Measurements from ENCODE around the gene PID1.

The PID1 gene

DNA sequence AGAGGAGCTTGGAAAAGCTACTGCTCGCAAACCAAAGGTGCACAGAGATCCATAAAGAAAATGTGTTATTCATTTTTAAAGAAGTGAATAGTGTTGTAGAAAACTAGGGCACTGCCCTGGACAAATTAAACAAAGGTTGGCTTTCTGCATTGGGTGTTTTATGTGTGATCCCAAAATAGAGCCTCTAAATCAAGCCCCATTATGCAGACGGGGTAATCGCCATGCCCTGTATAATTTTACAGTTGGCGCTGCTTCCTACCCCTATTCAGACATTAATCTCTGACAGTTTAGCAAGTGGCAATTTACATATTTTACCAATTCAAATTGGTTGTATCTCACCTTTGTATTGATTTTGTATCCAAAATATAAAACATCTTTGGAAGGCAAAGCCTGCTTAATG, 109.1 kb downstream of the PID1 start:
- DNase-seq = no peak

GRCh38 chr2:229160984-229161383, 110.1 kb downstream of the PID1 start:
- no peak for DNase-seq

DNA sequence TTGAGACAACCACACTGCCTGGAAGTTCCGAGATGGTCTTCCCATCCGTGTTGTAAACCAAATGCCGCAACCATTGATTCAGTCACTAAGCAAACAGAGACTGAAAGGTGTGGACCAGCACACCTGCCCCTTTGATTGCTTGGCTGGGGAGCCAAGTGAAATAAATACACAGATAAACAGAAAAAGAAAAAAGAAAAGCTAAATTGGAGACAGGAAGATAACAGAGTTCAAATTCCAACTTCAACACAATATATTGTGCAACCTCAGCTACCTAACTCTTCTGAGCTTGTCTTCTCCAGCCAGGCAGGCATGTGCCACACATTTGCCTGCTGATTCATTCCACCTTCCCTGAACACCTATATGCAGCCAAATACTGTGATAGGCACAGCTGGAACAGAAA, 110.9 kb downstream of the PID1 start:
- DNase-seq = peak; percentile 85

- DNase-seq = no peak
These were observed 111.7 kb downstream of the PID1 start for GRCh38 chr2:229159405-229159804.

DNA sequence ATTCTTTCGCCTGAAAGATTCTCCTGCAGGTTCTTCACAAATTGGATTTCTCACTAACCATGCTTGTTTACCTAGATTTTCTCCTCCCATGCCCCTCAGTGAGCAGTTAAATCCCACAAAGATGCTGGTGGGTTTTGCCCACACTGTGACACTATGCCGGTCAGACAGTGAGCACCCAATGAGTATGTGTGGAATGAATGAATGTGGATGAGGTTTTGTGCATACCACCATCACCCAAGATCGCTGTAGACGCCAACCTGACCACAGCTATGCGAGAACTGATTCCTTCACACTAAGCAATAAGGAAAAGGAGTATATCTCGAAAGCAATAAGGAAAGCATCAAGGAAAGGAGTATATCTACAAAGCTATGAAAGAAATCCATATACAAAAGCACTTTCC, 116.7 kb downstream of the PID1 start:
- DNase-seq = no peak

DNA sequence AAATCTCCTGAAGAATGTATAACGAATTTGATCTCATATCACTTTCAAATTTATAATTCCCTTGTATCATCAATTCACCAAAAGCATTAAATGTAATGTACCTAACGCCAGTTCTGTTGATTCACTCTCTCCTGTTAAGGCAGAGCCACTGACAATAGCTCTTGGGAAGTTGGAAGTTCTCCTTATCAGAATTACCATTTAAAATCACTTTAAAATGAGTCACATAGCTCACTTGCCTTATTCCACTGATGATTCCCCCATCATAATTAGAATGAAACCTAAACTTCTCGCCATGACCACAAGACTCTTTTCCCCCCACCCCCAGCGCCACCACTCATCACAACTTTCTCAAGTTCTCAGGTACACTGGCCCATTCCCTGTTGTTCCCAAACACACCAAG, 117.1 kb downstream of the PID1 start:
- DNase-seq = no peak

GRCh38 chr2:229153267-229153666, 117.8 kb downstream of the PID1 start:
- no peak for DNase-seq

DNA sequence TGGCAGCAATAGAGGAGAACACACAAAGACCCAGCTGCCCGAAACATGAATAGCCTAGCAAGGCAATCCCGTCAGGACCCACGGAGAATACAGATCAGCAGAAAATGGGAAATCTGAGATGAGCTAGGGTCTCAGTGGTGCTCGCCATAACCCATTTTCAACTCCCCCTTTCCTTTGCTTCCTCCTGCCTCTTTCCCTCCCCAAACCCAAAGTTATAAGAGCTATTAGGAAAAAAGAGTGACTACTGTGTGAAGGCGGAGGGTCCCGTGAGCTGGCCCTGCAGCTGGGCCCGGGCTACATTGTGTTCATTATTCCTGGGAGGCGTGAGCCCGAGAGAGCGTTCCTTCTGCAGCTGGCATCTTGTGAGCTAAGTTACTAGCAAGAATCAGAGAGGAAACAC, 118.4 kb downstream of the PID1 start:
- DNase-seq = no peak

- no peak for DNase-seq
These were observed 120.8 kb downstream of the PID1 start for GRCh38 chr2:229150317-229150716.

DNA sequence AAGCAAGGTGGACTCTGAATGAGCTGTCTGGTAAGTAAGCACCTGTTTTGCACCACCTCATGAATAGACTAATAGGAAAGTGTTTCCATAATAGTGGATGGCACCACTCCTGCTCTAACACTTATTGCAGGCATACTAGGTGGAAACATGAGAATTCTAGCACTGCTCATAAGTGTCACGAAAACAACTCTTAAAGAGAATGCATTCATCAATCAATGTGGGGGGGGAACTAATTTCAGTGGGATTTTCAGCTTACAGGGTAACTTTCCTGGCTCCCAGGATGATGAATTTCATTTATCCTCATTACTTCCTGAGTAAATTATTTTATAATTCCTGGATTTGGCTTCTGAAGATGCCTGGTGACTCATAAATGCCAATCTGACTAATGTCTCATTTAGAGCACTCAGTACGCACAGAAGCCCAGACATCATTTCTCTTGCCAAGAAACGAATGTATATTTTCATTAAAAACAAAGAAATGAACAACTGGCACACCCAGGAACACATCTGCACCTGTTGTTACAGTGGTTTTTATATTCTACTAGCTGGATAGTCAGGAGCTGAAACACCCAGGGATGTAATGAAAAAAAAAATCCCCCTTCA, 129.6 kb downstream of the PID1 start:
- DNase-seq = no peak

GRCh38 chr2:229137639-229138038, 133.4 kb downstream of the PID1 start:
- DNase-seq = peak; percentile 66

GRCh38 chr2:229137066-229137465, 134.0 kb downstream of the PID1 start:
- DNase-seq = peak; percentile 27

DNA sequence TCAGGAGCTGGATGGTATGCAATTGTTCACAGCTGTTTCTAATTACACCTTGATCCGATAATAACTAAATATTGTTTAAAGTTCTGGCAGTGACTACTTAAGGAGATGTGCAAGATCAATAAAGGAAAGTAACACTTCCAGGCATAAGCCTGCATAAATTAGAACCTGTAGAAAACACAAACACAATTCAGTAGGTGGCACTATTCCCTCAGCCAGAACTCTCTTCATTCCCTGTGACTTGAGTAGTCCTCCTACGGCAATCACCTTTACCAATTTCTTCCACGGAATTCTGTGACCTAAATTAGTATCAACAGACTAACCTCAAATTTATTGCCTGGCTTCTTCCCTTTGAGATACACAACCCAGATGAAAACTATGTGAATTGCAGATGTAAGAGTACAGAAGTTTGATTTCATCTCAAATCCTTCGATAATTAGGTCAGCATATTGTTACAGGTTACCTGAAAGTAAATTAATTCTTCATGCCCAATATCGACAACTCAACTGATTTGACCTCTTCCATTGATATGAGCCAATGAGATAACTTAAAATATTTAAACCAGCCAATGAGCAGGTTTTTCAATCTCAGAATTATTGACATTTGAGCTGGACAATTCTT, 137.8 kb downstream of the PID1 start:
- peak; percentile 62 for DNase-seq

GRCh38 chr2:229132236-229132635, 138.9 kb downstream of the PID1 start:
- no peak for DNase-seq

- no peak for DNase-seq
These were observed 140.6 kb downstream of the PID1 start for GRCh38 chr2:229130522-229130921.

- DNase-seq = no peak
These were observed 141.2 kb downstream of the PID1 start for GRCh38 chr2:229129738-229130371.

DNA sequence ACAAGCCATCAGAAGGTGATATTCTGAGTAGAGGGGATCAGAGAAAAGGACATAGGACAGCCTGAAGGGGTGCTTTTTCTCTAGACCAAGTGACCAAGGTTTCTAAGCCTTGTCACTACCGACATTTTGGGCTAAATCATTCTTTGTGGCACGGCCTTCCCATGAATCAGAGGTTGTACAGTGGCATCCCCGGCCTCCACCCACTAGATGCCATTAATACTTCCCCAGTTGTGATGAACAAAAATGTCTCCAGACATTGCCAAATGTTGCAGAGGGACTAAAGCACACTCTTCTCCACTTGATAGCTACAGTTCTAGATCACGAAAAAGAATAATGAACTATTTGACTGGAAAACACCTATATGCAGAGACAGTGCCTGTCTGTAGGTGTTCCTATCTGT, 143.6 kb downstream of the PID1 start:
- no peak for DNase-seq

- no peak for DNase-seq
These were observed 145.0 kb downstream of the PID1 start for GRCh38 chr2:229126066-229126465.

DNA sequence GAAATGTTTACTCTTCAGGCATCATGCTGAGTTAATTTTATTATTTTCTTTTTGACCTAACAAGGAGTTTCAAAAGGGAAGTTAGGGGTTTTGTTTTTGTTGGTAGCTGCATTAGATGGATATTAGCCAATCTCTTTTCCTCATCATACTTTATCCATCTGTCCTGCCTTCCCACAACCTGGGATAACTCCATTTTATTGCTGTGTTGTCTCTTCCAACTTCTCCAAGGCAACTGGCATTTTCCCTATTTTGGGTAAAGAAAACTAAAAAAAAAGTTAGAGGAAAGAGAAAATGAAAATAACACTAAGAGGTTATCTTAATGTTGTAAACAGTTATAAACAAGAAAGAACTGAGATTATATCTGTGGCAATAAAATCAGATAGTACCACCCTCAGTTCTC, 147.0 kb downstream of the PID1 start:
- no peak for DNase-seq

DNA sequence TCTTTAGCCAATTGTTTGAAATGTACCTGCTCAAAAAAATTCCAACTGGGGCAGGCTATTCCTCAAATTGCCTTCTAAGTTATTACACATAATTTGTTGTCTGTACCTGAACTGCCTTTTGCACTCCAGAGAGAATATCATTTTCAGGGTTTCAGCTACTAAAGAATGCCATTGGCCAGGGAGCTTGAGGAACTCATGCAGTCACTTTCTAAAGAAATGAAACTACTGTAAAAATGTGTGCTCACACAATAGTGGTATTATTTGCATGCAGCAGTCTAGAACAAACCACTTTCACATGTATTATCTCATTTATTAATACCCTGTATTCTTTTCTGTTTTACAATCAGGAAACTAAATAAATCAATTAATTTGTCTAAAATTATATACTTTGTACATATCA, 152.2 kb downstream of the PID1 start:
- no peak for DNase-seq

DNA sequence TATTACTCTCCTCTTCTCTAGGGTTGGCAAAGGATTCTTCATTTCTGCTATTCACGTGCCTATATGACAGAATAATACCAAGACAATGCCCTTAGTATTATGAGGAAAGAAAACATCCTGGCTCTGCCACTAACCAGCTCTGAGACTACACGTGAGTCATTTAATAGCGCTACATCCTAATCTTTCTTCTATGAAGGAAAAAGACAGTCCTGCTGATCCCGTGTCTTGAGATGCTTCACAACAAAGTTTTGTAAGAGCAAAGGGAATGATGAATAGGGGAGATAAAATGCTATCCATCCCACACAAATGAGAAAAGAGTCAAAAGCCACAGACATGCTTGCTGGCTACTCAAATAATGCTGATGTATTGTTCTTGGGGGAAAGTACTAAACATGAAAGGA, 152.8 kb downstream of the PID1 start:
- DNase-seq = no peak

DNA sequence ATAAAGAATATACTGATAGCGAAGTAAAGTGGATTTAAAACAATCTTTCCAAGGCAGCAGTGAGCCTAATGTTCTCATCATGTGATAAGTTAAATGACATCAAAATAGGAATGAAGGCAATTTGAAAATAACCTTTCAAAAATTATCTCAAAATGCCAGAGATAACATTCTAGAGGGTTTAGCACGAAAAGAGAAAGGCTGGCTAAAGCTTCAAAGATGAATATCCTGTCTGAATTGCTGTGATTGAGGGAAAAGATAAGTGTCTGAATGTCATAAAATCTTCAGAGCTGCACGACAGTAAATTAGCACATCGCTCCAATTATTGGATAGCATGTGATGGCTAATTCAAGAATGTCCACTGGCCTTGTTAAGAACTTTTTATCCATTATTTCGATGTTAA, 159.3 kb downstream of the PID1 start:
- no peak for DNase-seq

- DNase-seq = no peak
These were observed 161.9 kb downstream of the PID1 start for GRCh38 chr2:229109195-229109594.

GRCh38 chr2:229107601-229108000, 163.5 kb downstream of the PID1 start:
- DNase-seq = no peak

DNA sequence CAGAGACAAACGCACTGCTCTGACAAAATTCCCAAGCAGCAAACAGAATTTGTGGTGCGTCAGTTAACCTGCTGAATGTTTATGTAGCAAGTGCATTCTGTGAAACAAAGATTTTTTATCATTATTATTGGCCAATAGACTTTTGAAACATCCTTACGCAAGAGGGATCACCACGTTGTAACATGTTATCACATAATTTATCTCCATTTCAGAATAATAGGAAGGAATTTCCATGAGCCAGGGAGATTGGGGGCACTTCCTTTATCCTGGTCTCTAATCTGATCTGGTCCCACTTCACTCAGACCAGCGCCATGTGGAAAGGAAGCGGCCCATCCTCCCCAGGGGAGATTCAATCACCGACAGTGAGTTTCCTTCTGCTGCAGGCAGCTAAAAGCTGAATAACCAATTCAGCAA, 166.1 kb downstream of the PID1 start:
- DNase-seq = no peak

Data from NCI-H146 (cell line).